Heart left ventricle (tissue), 16 donors: ENCODE data around the gene ERP27. TPM values are rescaled to one million over a fixed set of nuclear protein-coding genes. Genes with fewer than 3 reads are reported as not detected.

Experiments
- ATAC-seq, 4 donors: fragments of 200-7000 bp; cut with Tn5 transposase; one replicate each; pipeline ENCODE4 v1.9.1; 2020 to 2022; ENCODE audit warnings: moderate library complexity in 4 of 4, mild to moderate bottlenecking in 3 of 4, moderate number of reproducible peaks in 1 of 4
- DNase-seq, 5 donors: peaks; one replicate each; pipeline ENCODE4 v3.0.0-alpha.2; 2020
- H3K27ac ChIP-seq, 12 donors: fragments of 200-600 bp; sonication (generic) in 4 of 12; one replicate each; pipeline versions ENCODE4 v1.5.0 to v1.8.0; 2016 to 2022; ENCODE audit warnings: mild to moderate bottlenecking in 2 of 12
- H3K27me3 ChIP-seq, 9 donors: fragments of 200-600 bp; sonication (generic) in 2 of 9; one replicate each; pipeline versions ENCODE4 v1.5.1 to v1.8.0; 2016 to 2022; ENCODE audit warnings: mild to moderate bottlenecking in 3 of 9
- H3K36me3 ChIP-seq, 9 donors: fragments of 200-600 bp; sonication (generic) in 2 of 9; one replicate each; pipeline versions ENCODE4 v1.5.0 to v1.8.0; 2018 to 2022; ENCODE audit warnings: mild to moderate bottlenecking in 2 of 9
- H3K4me1 ChIP-seq, 12 donors: fragments of 200-600 bp; sonication (generic) in 4 of 12; one replicate each; pipeline versions ENCODE4 v1.5.0 to v1.8.0; 2016 to 2022; ENCODE audit warnings: mild to moderate bottlenecking in 3 of 12
- H3K4me3 ChIP-seq, 12 donors: fragments of 200-600 bp; sonication (generic) in 4 of 12; one replicate each; pipeline versions ENCODE4 v1.5.0 to v1.8.0; 2017 to 2022; ENCODE audit warnings: mild to moderate bottlenecking in 9 of 12, moderate library complexity in 4 of 12
- H3K9me3 ChIP-seq, 12 donors: fragments of 200-600 bp; sonication (generic) in 4 of 12; one replicate each; pipeline versions ENCODE4 v1.5.0 to v1.8.0; 2016 to 2022; ENCODE audit warnings: mild to moderate bottlenecking in 1 of 12
- CTCF ChIP-seq, 12 donors: fragments of 200-600 bp; sonication (generic) in 4 of 12; IDR thresholded peaks; one replicate each; pipeline versions ENCODE4 v1.5.0 to v1.8.0; 2018 to 2022; ENCODE audit warnings: antibody characterized with exemption in 12 of 12, mild to moderate bottlenecking in 5 of 12
- POLR2A ChIP-seq, 2 donors: fragments of 450-650 bp; IDR thresholded peaks; one replicate each; pipeline ENCODE4 v1.6.1; 2017; ENCODE audit warnings: antibody characterized with exemption in 2 of 2, mild to moderate bottlenecking in 2 of 2, moderate library complexity in 2 of 2
- WGBS, 4 donors: extraction: QIAGEN DNeasy Blood & Tissue Kit in 2 of 4; methylation state at CpG; one replicate each; pipeline versions ENCODE4 v1.1.5 to v1.1.7; 2013 to 2018; 5-methylcytosine and 5-hydroxymethylcytosine counted together
- intact Hi-C, 10 donors: fragments of 100-400 bp; cut with DNase I; formaldehyde crosslinking; loops; one replicate each; pipeline versions ENCODE4 v1.11.1 to v1.14.2; 2022
- polyA plus RNA-seq, 2 donors: library from polyadenylated mRNA; stranded (reverse); fragments of 200-250 nt; gene quantifications; one replicate each; pipeline ENCODE4 v1.2.3, GENCODE V29; 2013
- total RNA-seq, 9 donors: library from RNA; depleted of rRNA in 2 of 9; stranded (reverse); fragments of >200 nt in 2 of 9; fragmentation: NEBNext Ultra II Directional in 3 of 9; extraction: Animal tissue kit (Norgen Biotek cat#: 25700) in 3 of 9; gene quantifications; one replicate each; pipeline versions ENCODE4 v1.1.0 to v1.2.4, GENCODE V29; 2016 to 2023
- donor health status: ischemic (EF 13 %, LVEDD 7.1; RV severe dilation, severe dysfunction).
- donor health status: healthy with polysubstance abuse.
- donor health status: DM: no; HTN: yes; CAD: no.
- donor health status: DM: no; HTN: no; CAD: no.
- donor health status: ischemic (EF 25% LVEDD 6.9; RV normal size, moderate dysfunction).
- donor health status: ischemic (EF 25% LVEDD 5.7; RV mildly dilated, moderate dysfunction).
- donor health status: healthy.
- donor health status: DM: yes; HTN: yes; CAD: no.
- donor health status: ischemic (EF 35%, LVEDD 5.7; RV mildly dilated, moderate dysfunction).
- donor health status: nonischemic (EF 11% LVEDD 7.7; RV severe dilation, severe dysfunction).
- donor health status: DM: yes; HTN: yes; CAD: no.
- donor health status: PGD.
- donor health status: ischemic (EF 29% LVEDD 5.4; RV normal size, mild dysfunction).
- donor health status: nonischemic (EF 23%, LVEDD 6.1; RV moderate dilation, normal function).

ERP27 gene
- total and polyA plus RNA-seq, 11 donors = 0.12 to 0.93 (median 0.22) TPM; not detected in 2

- ATAC-seq = no peak
- H3K36me3 ChIP-seq = no peaks in the 10 kb centered on the region
- intact Hi-C loops = no loop called here
- no peak overlapping the region for H3K27ac ChIP-seq
- no peaks in the 10 kb centered on the region for H3K9me3 ChIP-seq
- no peak for DNase-seq
- no peak overlapping the region for H3K4me3 ChIP-seq
- peaks cover 0 to 44% (median 0%) of the 10 kb centered on the region in 12 donors for H3K4me1 ChIP-seq
- H3K27me3 ChIP-seq = no peaks in the 10 kb centered on the region
- TF ChIP-seq POLR2A (IDR thresholded peaks at IDR 0.05) (no peak), CTCF (IDR thresholded peaks at IDR 0.05) (no peak)
These were observed 41.1 kb upstream of the ERP27 start for GRCh38 chr12:14979468-14979867.

GRCh38 chr12:14976658-14977057, 38.3 kb upstream of the ERP27 start:
- intact Hi-C loops = no loop called here
- 89 to 94% (median 93%) methylated on average over 3 of the region's 3 CpGs for WGBS, 4 donors
- Histone ChIP-seq H3K4me3 (no peak overlapping the region), H3K36me3 (no peaks in the 10 kb centered on the region), H3K9me3 (no peaks in the 10 kb centered on the region), H3K27ac (no peak overlapping the region), H3K27me3 (no peaks in the 10 kb centered on the region), H3K4me1 (peaks cover 0 to 39% (median 0%) of the 10 kb centered on the region in 12 donors)
- no peak for TF ChIP-seq CTCF (IDR thresholded peaks at IDR 0.05)
- TF ChIP-seq POLR2A (IDR thresholded peaks at IDR 0.05) = no peak
- DNase-seq (no peak), ATAC-seq (no peak)

- WGBS, 4 donors = 84 to 86% (median 85%) methylated on average over 4 of the region's 4 CpGs
- Histone ChIP-seq H3K27me3 (no peaks in the 10 kb centered on the region), H3K9me3 (no peaks in the 10 kb centered on the region), H3K4me1 (peaks cover 0 to 34% (median 0%) of the 10 kb centered on the region in 12 donors), H3K27ac (peak overlapping the region in 1 of 12 donors; percentile 51), H3K4me3 (no peak overlapping the region), H3K36me3 (no peaks in the 10 kb centered on the region)
- DNase-seq (no peak), ATAC-seq (no peak)
- no peak for TF ChIP-seq POLR2A (IDR thresholded peaks at IDR 0.05)
- no peak for TF ChIP-seq CTCF (IDR thresholded peaks at IDR 0.05)
- intact Hi-C loops = no loop called here
These were observed 37.1 kb upstream of the ERP27 start for GRCh38 chr12:14975457-14975856.

GRCh38 chr12:14974633-14975032, 36.3 kb upstream of the ERP27 start:
- WGBS, 4 donors = 91 to 96% (median 93%) methylated on average over 3 of the region's 3 CpGs
- no peaks in the 10 kb centered on the region for H3K27me3 ChIP-seq
- no peak overlapping the region for H3K4me3 ChIP-seq
- TF ChIP-seq CTCF (IDR thresholded peaks at IDR 0.05) = no peak
- TF ChIP-seq POLR2A (IDR thresholded peaks at IDR 0.05) = no peak
- H3K4me1 ChIP-seq = peaks cover 0 to 32% (median 0%) of the 10 kb centered on the region in 12 donors
- no peaks in the 10 kb centered on the region for H3K36me3 ChIP-seq
- intact Hi-C loops = no loop called here
- H3K9me3 ChIP-seq = no peaks in the 10 kb centered on the region
- no peak overlapping the region for H3K27ac ChIP-seq
- ATAC-seq (no peak), DNase-seq (no peak)
